Smooth muscle cell (in vitro differentiated cells): ENCODE data around the gene ATRX. TPM values are rescaled to one million over a fixed set of nuclear protein-coding genes. Genes with fewer than 3 reads are reported as not detected.

Experiments
- DNase-seq: peaks from one replicate; lab custom pipeline; 2025; ENCODE audit not compliant: unreplicated experiment; lab: John Stamatoyannopoulos, UW
- H2AFZ ChIP-seq: fragments of 200-600 bp; sonication (generic); 2 replicates; pipeline ENCODE4 v1.6.0; 2016; ENCODE audit warnings: antibody characterized with exemption, low read depth, mild to moderate bottlenecking
- H3F3A ChIP-seq: fragments of 200-600 bp; sonication (generic); 2 replicates; pipeline ENCODE4 v1.6.0; 2017; ENCODE audit warnings: antibody characterized with exemption, low read depth
- H3K27ac ChIP-seq: fragments of 200-600 bp; sonication (generic); 2 replicates; pipeline ENCODE4 v1.5.1; 2016; ENCODE audit warnings: low read depth, mild to moderate bottlenecking
- H3K27me3 ChIP-seq: fragments of 200-600 bp; sonication (generic); 2 replicates; pipeline ENCODE4 v1.6.1; 2016; ENCODE audit warnings: low read depth, mild to moderate bottlenecking
- H3K36me3 ChIP-seq: fragments of 200-600 bp; sonication (generic); 2 replicates; pipeline ENCODE4 v1.5.1; 2016; ENCODE audit warnings: low read depth
- H3K4me1 ChIP-seq: fragments of 200-600 bp; sonication (generic); 2 replicates; pipeline ENCODE4 v1.5.1; 2016; ENCODE audit warnings: low read depth
- H3K4me2 ChIP-seq: fragments of 200-600 bp; sonication (generic); 2 replicates; pipeline ENCODE4 v1.6.0; 2016; ENCODE audit warnings: mild to moderate bottlenecking
- H3K4me3 ChIP-seq: fragments of 200-600 bp; sonication (generic); 2 replicates; pipeline ENCODE4 v1.5.1; 2016; ENCODE audit warnings: mild to moderate bottlenecking
- H3K79me2 ChIP-seq: fragments of 200-600 bp; sonication (generic); 2 replicates; pipeline ENCODE4 v1.6.0; 2016; ENCODE audit warnings: low read depth, mild to moderate bottlenecking
- H3K9ac ChIP-seq: fragments of 200-600 bp; sonication (generic); 2 replicates; pipeline ENCODE4 v1.6.0; 2016; ENCODE audit warnings: low read depth
- H3K9me3 ChIP-seq: fragments of 200-600 bp; sonication (generic); replicated peaks from 2 replicates; pipeline ENCODE4 v1.5.1; 2016; ENCODE audit warnings: low read depth
- H4K20me1 ChIP-seq: fragments of 200-600 bp; sonication (generic); 2 replicates; pipeline ENCODE4 v1.6.0; 2016; ENCODE audit warnings: low read depth
- CTCF ChIP-seq: fragments of 200-600 bp; sonication (generic); IDR thresholded peaks from 2 replicates; pipeline ENCODE4 v1.5.1; 2017; ENCODE audit warnings: borderline replicate concordance, mild to moderate bottlenecking, antibody characterized with exemption; ENCODE audit not compliant: insufficient read depth, poor library complexity, severe bottlenecking
- WGBS: methylation state at CpG from one replicate; pipeline ENCODE4 v1.1.7; 2016; ENCODE audit warnings: low lambda C conversion rate; 5-methylcytosine and 5-hydroxymethylcytosine counted together
- polyA plus RNA-seq: library from polyadenylated mRNA; unstranded; fragments of >200 nt; fragmentation: Nextera tagmentation; extraction: Ambion mirVana; gene quantifications from 2 replicates; pipeline ENCODE4 v1.2.1, GENCODE V29; 2016
- small RNA-seq: library from RNA; depleted of rRNA; stranded (forward); fragments of <200 nt; gene quantifications from one replicate; pipeline ENCODE3, GENCODE V24; 2014
- total RNA-seq: library from RNA; depleted of rRNA; stranded (reverse); fragments of >200 nt; gene quantifications from 2 replicates; pipeline ENCODE4 v1.2.3, GENCODE V29; 2014

ATRX gene
- total and polyA plus RNA-seq, 2 experiments from 2014 or later, result 38.0 to 79.2 TPM

- H3K79me2 ChIP-seq, result no peaks in the 10 kb centered on the region
- no peak for TF ChIP-seq CTCF
- H3K9me3 ChIP-seq, result no peaks in the 10 kb centered on the region
- no peak overlapping the region for H3K27ac ChIP-seq
- no peaks in the 10 kb centered on the region for H3K27me3 ChIP-seq
- no peaks in the 10 kb centered on the region for H3K36me3 ChIP-seq
- WGBS, result 58% methylated on average over 20 of the region's 20 CpGs
- H2AFZ ChIP-seq, result no peak overlapping the region
- H4K20me1 ChIP-seq, result no peaks in the 10 kb centered on the region
- no peaks in the 10 kb centered on the region for H3K4me1 ChIP-seq
- peak; percentile 15 for DNase-seq
- H3K4me3 ChIP-seq, result no peak overlapping the region
- H3K9ac ChIP-seq, result no peak overlapping the region
- no peak overlapping the region for H3K4me2 ChIP-seq
- H3F3A ChIP-seq, result no peaks in the 10 kb centered on the region
These were observed 292.1 kb downstream of the ATRX start for GRCh38 chrX:77493677-77494553.

GRCh38 chrX:77484045-77484444 lies 302.0 kb downstream of the ATRX start:
- H3K9ac ChIP-seq, result no peak overlapping the region
- H3K4me2 ChIP-seq, result no peak overlapping the region
- no peak overlapping the region for H3K27ac ChIP-seq
- 78% methylated on average over 5 of the region's 5 CpGs for WGBS
- H3K27me3 ChIP-seq, result no peaks in the 10 kb centered on the region
- H3K36me3 ChIP-seq, result no peaks in the 10 kb centered on the region
- H3K4me1 ChIP-seq, result no peaks in the 10 kb centered on the region
- no peaks in the 10 kb centered on the region for H4K20me1 ChIP-seq
- H3F3A ChIP-seq, result no peaks in the 10 kb centered on the region
- no peak overlapping the region for H2AFZ ChIP-seq
- no peaks in the 10 kb centered on the region for H3K79me2 ChIP-seq
- H3K9me3 ChIP-seq, result no peaks in the 10 kb centered on the region
- no peak overlapping the region for H3K4me3 ChIP-seq
- no peak for DNase-seq
- no peak for TF ChIP-seq CTCF

- Histone ChIP-seq H3K27me3 (no peaks in the 10 kb centered on the region), H3K27ac (no peak overlapping the region), H4K20me1 (no peaks in the 10 kb centered on the region), H3K4me3 (no peak overlapping the region), H3K36me3 (no peaks in the 10 kb centered on the region), H3K9ac (no peak overlapping the region), H3K79me2 (no peaks in the 10 kb centered on the region), H3K4me1 (no peaks in the 10 kb centered on the region), H3F3A (no peaks in the 10 kb centered on the region), H2AFZ (no peak overlapping the region), H3K4me2 (no peak overlapping the region), H3K9me3 (no peaks in the 10 kb centered on the region)
- 61% methylated on average over 2 of the region's 2 CpGs for WGBS
- no peak for DNase-seq
- TF ChIP-seq CTCF, result no peak
These were observed 330.6 kb downstream of the ATRX start for GRCh38 chrX:77455437-77455836.

Small RNA genes within 50 kb of the gene (small RNA-seq; reads per million reads assigned to genes)
- gene FABP5P15, result not detected

Other genes starting within 250 kb of the ATRX start
- gene MAGT1, start 109.2 kb upstream of the ATRX start, total RNA-seq, result 122 and 129 TPM in 2 replicates
- gene MAGT1, start 109.2 kb upstream of the ATRX start, polyA plus RNA-seq, result 39.3 and 48.0 TPM in 2 replicates
- 503 and 535 TPM in 2 replicates for gene COX7B, start 113.3 kb upstream of the ATRX start, total RNA-seq
- 448 and 483 TPM in 2 replicates for gene COX7B, start 113.3 kb upstream of the ATRX start, polyA plus RNA-seq
- 20.5 and 24.4 TPM in 2 replicates for gene ATP7A, start 124.5 kb upstream of the ATRX start, total RNA-seq
- 4.2 and 7.2 TPM in 2 replicates for gene ATP7A, start 124.5 kb upstream of the ATRX start, polyA plus RNA-seq
- gene PGAM4, start 183.4 kb upstream of the ATRX start, total RNA-seq, result not detected in 2 replicates
- not detected in 2 replicates for gene PGAM4, start 183.4 kb upstream of the ATRX start, polyA plus RNA-seq